Testis (tissue), 2 donors: ENCODE data around the gene GMCL1.

Experiments used
- CTCF ChIP-seq, 3 experiments: fragments of 450-650 bp in 2 of 3; fragments of 200-600 bp in 1 of 3; sonication (generic) in 1 of 3; IDR thresholded peaks; one replicate each; pipeline ENCODE4 v1.5.1; 2016 to 2019; ENCODE audit warnings: antibody characterized with exemption in 3 of 3, mild to moderate bottlenecking in 2 of 3, moderate library complexity in 1 of 3
- POLR2A ChIP-seq: fragments of 450-650 bp; IDR thresholded peaks from one replicate; pipeline ENCODE4 v1.6.1; 2017; ENCODE audit warnings: antibody characterized with exemption, mild to moderate bottlenecking, moderate library complexity

GRCh38 chr2:69923116-69923515, 93.7 kb downstream of the GMCL1 start:
- no peak for TF ChIP-seq CTCF (IDR thresholded peaks at IDR 0.05)
- no peak for TF ChIP-seq POLR2A
